Measurements from ENCODE around the gene ADGRV1. TPM values are rescaled to one million over a fixed set of nuclear protein-coding genes. Genes with fewer than 3 reads are reported as not detected.

Gene ADGRV1
- total RNA-seq, 1 donor = 0.43 TPM

GRCh38 chr5:90941002-90941720 lies 382.6 kb downstream of the ADGRV1 start:
- TF ChIP-seq CTCF (IDR thresholded peaks at IDR 0.05; ENCODE audit: insufficient read depth, low read depth, low read length) = no peak
- H3K4me3 ChIP-seq (ENCODE audit: low read depth, low read length) = no peak overlapping the region
- no peak for DNase-seq (ENCODE audit: low read depth)

- DNase-seq (ENCODE audit: low read depth) = no peak
- no peak for TF ChIP-seq CTCF (IDR thresholded peaks at IDR 0.05; ENCODE audit: insufficient read depth, low read depth, low read length)
- H3K4me3 ChIP-seq (ENCODE audit: low read depth, low read length) = no peak overlapping the region
Observed at GRCh38 chr5:90944116-90944515, 385.5 kb downstream of the ADGRV1 start.

GRCh38 chr5:90947667-90948066 lies 389.1 kb downstream of the ADGRV1 start:
- TF ChIP-seq CTCF (IDR thresholded peaks at IDR 0.05; ENCODE audit: insufficient read depth, low read depth, low read length) = no peak
- DNase-seq (ENCODE audit: low read depth) = no peak
- H3K4me3 ChIP-seq (ENCODE audit: low read depth, low read length) = no peak overlapping the region

- H3K4me3 ChIP-seq (ENCODE audit: low read depth, low read length) = no peak overlapping the region
- no peak for DNase-seq (ENCODE audit: low read depth)
- TF ChIP-seq CTCF (IDR thresholded peaks at IDR 0.05; ENCODE audit: insufficient read depth, low read depth, low read length) = no peak
Observed at GRCh38 chr5:90948969-90949368, 390.4 kb downstream of the ADGRV1 start.

GRCh38 chr5:90949469-90950358 lies 391.1 kb downstream of the ADGRV1 start:
- DNase-seq (ENCODE audit: low read depth) = no peak
- TF ChIP-seq CTCF (IDR thresholded peaks at IDR 0.05; ENCODE audit: insufficient read depth, low read depth, low read length) = no peak
- no peak overlapping the region for H3K4me3 ChIP-seq (ENCODE audit: low read depth, low read length)

- H3K4me3 ChIP-seq (ENCODE audit: low read depth, low read length) = no peak overlapping the region
- no peak for TF ChIP-seq CTCF (IDR thresholded peaks at IDR 0.05; ENCODE audit: insufficient read depth, low read depth, low read length)
- no peak for DNase-seq (ENCODE audit: low read depth)
Observed at GRCh38 chr5:90955001-90955635, 396.5 kb downstream of the ADGRV1 start.

Data from fibroblast of villous mesenchyme (primary cell).